K562 (cell line): ENCODE results near the gene POLR1B. TPM values are rescaled to one million over a fixed set of nuclear protein-coding genes. Genes with fewer than 3 reads are reported as not detected.

Source experiments
- ATAC-seq: fragments of 200-7000 bp; cut with Tn5 transposase; 3 replicates; pipeline ENCODE4 v1.9.1; 2020; ENCODE audit warnings: moderate library complexity
- BruUV-seq: library from RNA; stranded (reverse); fragments of 400-500 nt; replicated peaks from 2 replicates; lab custom pipeline; 2021; lab: Mats Ljungman, UMichigan
- CTCF ChIA-PET: fragments of 300-600 bp; formaldehyde crosslinking; extraction: SDS; loops from one replicate; lab custom pipeline; 2021; ENCODE audit warnings: low intra/inter-chr PET ratio; lab: Yijun Ruan, JAX
- POLR2A ChIA-PET: fragments of 300-600, 350-650 bp; sonication (Branson Sonifier 250); formaldehyde crosslinking; extraction: SDS; loops from one replicate; lab custom pipeline; 2021; ENCODE audit warnings: antibody characterized with exemption, inconsistent platforms; lab: Yijun Ruan, JAX
- DNase-seq, 4 experiments: peaks; one replicate each; pipeline versions ENCODE4 v3.0.0 to v3.0.0-alpha.2; 2011 to 2018; ENCODE audit warnings: low spot score in 3 of 4, mixed read lengths in 3 of 4; ENCODE audit errors: extremely low read depth in 1 of 4
- FAIRE-seq: peaks from 2 replicates; lab custom pipeline; 2011; peaks lifted over from hg19 to GRCh38; lab: Jason Lieb, UNC
- H2AFZ ChIP-seq: 2 replicates; pipeline ENCODE4 v1.6.0; 2011; ENCODE audit warnings: low read depth, low read length, control low read depth, inconsistent platforms
- H3K27ac ChIP-seq: fragments of 200-600 bp; 3 replicates; pipeline ENCODE4 v1.8.0; 2011; ENCODE audit warnings: low read depth, mild to moderate bottlenecking, control low read depth, inconsistent platforms, low read length, moderate library complexity, mixed read lengths; ENCODE audit errors: extremely low read depth
- H3K27me3 ChIP-seq, 2 experiments: fragments of 300-600 bp in 1 of 2; 2 replicates in 1 of 2; 3 replicates in 1 of 2; pipeline versions ENCODE4 v1.6.0 to v1.8.0; 2011; ENCODE audit warnings: inconsistent platforms in 2 of 2, low read length in 2 of 2, mild to moderate bottlenecking in 1 of 2, mixed read lengths in 1 of 2, moderate library complexity in 1 of 2; ENCODE audit not compliant: control insufficient read depth in 2 of 2, insufficient read depth in 2 of 2
- H3K36me3 ChIP-seq: fragments of 300-600 bp; 3 replicates; pipeline ENCODE4 v1.8.0; 2011; ENCODE audit warnings: mild to moderate bottlenecking, low read length, inconsistent platforms; ENCODE audit not compliant: control insufficient read depth, insufficient read depth
- H3K4me1 ChIP-seq, 2 experiments: fragments of 200-600 bp in 1 of 2; replicated peaks in 1 of 2; 2 replicates in 1 of 2; 3 replicates in 1 of 2; pipeline versions ENCODE4 v1.5.1 to v1.8.0; 2011; ENCODE audit warnings: inconsistent platforms in 2 of 2, low read length in 2 of 2, mild to moderate bottlenecking in 1 of 2, mixed read lengths in 1 of 2, moderate library complexity in 1 of 2; ENCODE audit not compliant: control insufficient read depth in 2 of 2, insufficient read depth in 2 of 2
- H3K4me2 ChIP-seq: 2 replicates; pipeline ENCODE4 v1.6.1; 2011; ENCODE audit warnings: low read length, control low read depth, inconsistent platforms, mixed read lengths; ENCODE audit not compliant: insufficient read depth
- H3K4me3 ChIP-seq: fragments of 200-600 bp; sonication (generic), shearing (Covaris generic); 2 replicates; pipeline ENCODE4 v1.5.1; 2016; ENCODE audit warnings: control low read depth, inconsistent platforms
- H3K79me2 ChIP-seq: fragments of 200-600 bp; 3 replicates; pipeline ENCODE4 v1.8.0; 2011; ENCODE audit warnings: low read length, inconsistent platforms; ENCODE audit not compliant: control insufficient read depth, insufficient read depth
- H3K9ac ChIP-seq, 2 experiments: 2 replicates each; pipeline versions ENCODE4 v1.6.0 to v1.6.1; 2011; ENCODE audit warnings: low read depth in 2 of 2, low read length in 2 of 2, control low read depth in 1 of 2, inconsistent platforms in 1 of 2, mild to moderate bottlenecking in 1 of 2, mixed read lengths in 1 of 2; ENCODE audit not compliant: insufficient read depth in 1 of 2
- H3K9me1 ChIP-seq: one replicate; pipeline ENCODE4 v1.6.0; 2011; ENCODE audit warnings: inconsistent platforms, mild to moderate bottlenecking, low read length, moderate library complexity; ENCODE audit not compliant: control insufficient read depth, insufficient read depth
- H3K9me3 ChIP-seq: replicated peaks from 2 replicates; pipeline ENCODE4 v1.5.1; 2011; ENCODE audit warnings: low read depth, low read length, inconsistent platforms; ENCODE audit not compliant: control insufficient read depth, insufficient read depth
- H4K20me1 ChIP-seq: replicated peaks from 2 replicates; pipeline ENCODE4 v1.6.1; 2011; ENCODE audit warnings: low read length, inconsistent platforms, mixed read lengths; ENCODE audit not compliant: control insufficient read depth, insufficient read depth
- CBX1 ChIP-seq: sonication (generic); IDR thresholded peaks from 2 replicates; pipeline ENCODE4 v1.6.1; 2016; ENCODE audit warnings: antibody characterized with exemption, low read depth, mild to moderate bottlenecking
- EP400 ChIP-seq: fragments of 450-650 bp; IDR thresholded peaks from 2 replicates; pipeline ENCODE4 v1.6.1; 2017; ENCODE audit warnings: antibody characterized with exemption, mild to moderate bottlenecking, moderate library complexity
- GATAD2B ChIP-seq: fragments of 450-650 bp; IDR thresholded peaks from 2 replicates; pipeline ENCODE4 v1.6.1; 2017; ENCODE audit warnings: mild to moderate bottlenecking, borderline replicate concordance
- ZFP36 ChIP-seq: fragments of 150-350 bp; IDR thresholded peaks from 2 replicates; pipeline ENCODE4 v1.6.1; 2018; ENCODE audit warnings: low read length, low read depth; ENCODE audit not compliant: partially characterized antibody
- WGBS: fragments of 100-300 bp; shearing (Covaris generic); methylation state at CpG from one replicate; pipeline ENCODE4 v1.1.6; 2016; ENCODE audit warnings: low coverage, mixed read lengths; ENCODE audit not compliant: insufficient coverage; ENCODE audit errors: missing lambda C conversion rate; 5-methylcytosine and 5-hydroxymethylcytosine counted together
- in situ Hi-C: fragments of 300-500 bp; cut with MboI; formaldehyde crosslinking; loops from 4 replicates; pipeline ENCODE4 v1.15.0; 2018; ENCODE audit warnings: inconsistent platforms, mixed read lengths
- intact Hi-C: fragments of 100-400 bp; cut with micrococcal nuclease; formaldehyde crosslinking; loops from 2 replicates; pipeline ENCODE4 v1.14.2; 2022
- polyA plus RNA-seq, 8 experiments: library from polyadenylated mRNA; depleted of rRNA in 4 of 8; stranded (reverse) in 5 of 8; unstranded in 3 of 8; fragments of >200 nt; fragmentation: Nextera tagmentation in 2 of 8; fragmentation: Illumina TruSeq in 1 of 8; extraction: Ambion mirVana in 2 of 8; extraction: Trizol in 1 of 8; gene quantifications; 2 replicates each; pipeline versions ENCODE4 v1.2.1 to v1.2.3, GENCODE V29; 2011 to 2014; ENCODE audit warnings: inconsistent platforms in 1 of 8, missing spikeins in 1 of 8
- total RNA-seq, 7 experiments: library from RNA; depleted of rRNA in 6 of 7; stranded (reverse); fragments of >200 nt in 6 of 7; fragmentation: Illumina TruSeq in 2 of 7; extraction: Trizol in 2 of 7; gene quantifications; 2 replicates each; pipeline versions ENCODE4 v1.2.1 to v1.2.3, GENCODE V29; 2011 to 2021; ENCODE audit warnings: low replicate concordance in 1 of 7
- TF ChIP-seq, protein P1 (sequence below): fragments of 250-450 bp; sonication (Bioruptor Pico); IDR thresholded peaks from 2 replicates; pipeline ENCODE4 v1.5.0; 2021
- TF ChIP-seq, protein P2 (sequence below): fragments of 450-650 bp; IDR thresholded peaks from 2 replicates; pipeline ENCODE4 v1.6.1; 2018; ENCODE audit not compliant: partially characterized antibody
- TF ChIP-seq, protein P3 (sequence below): fragments of 250-450 bp; sonication (Bioruptor Pico); IDR thresholded peaks from 2 replicates; pipeline ENCODE4 v1.4.0; 2020; ENCODE audit warnings: borderline replicate concordance

Gene POLR1B
- total and polyA plus RNA-seq, 9 of the 15 experiments (the other 6 are each of a cell fraction or from before 2014, with no cell fraction given), result 19.8 to 55.1 (median 40.2) TPM

DNA sequence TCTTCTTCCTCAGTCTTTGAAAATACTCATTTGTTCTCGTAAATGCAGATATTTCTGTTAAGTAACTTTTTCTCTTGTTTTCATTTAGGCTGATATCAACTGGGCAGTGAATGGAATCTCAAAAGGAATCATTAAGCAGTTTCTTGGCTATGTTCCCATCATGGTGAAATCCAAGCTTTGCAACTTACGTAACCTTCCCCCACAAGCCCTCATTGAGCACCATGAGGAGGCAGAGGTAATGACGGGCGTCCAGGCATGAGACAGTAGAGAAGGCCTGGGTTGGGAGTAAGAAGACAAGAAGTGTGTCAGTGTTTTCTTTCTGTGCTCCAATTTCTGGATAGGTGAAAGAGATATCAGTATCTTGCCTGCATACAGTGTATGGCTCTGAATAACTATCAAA, 5.1 kb downstream of the POLR1B start:
- CTCF ChIA-PET, result no interaction called here
- in situ Hi-C loops (no loop called here), intact Hi-C loops (no loop called here)
- no peaks in the 10 kb centered on the region for H3K9me3 ChIP-seq
- no peak for FAIRE-seq
- H3K27ac ChIP-seq, result no peak overlapping the region
- H3K79me2 ChIP-seq, result peaks cover 55% of the 10 kb centered on the region
- H3K9ac ChIP-seq, result no peak overlapping the region
- no peaks in the 10 kb centered on the region for H3K9me1 ChIP-seq
- POLR2A ChIA-PET, result no interaction called here
- 85% methylated on average over 4 of the region's 4 CpGs for WGBS
- peaks cover 5 to 9% of the 10 kb centered on the region in 2 experiments; a peak in 4 of 5 replicates for H3K4me1 ChIP-seq
- TF ChIP-seq, protein P1, sequence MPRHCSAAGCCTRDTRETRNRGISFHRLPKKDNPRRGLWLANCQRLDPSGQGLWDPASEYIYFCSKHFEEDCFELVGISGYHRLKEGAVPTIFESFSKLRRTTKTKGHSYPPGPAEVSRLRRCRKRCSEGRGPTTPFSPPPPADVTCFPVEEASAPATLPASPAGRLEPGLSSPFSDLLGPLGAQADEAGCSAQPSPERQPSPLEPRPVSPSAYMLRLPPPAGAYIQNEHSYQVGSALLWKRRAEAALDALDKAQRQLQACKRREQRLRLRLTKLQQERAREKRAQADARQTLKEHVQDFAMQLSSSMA (CRISPR knock-in tag), result no peak
- TF ChIP-seq EP400 (no peak), CBX1 (no peak), ZFP36 (no peak), GATAD2B (no peak)
- TF ChIP-seq, protein P2, sequence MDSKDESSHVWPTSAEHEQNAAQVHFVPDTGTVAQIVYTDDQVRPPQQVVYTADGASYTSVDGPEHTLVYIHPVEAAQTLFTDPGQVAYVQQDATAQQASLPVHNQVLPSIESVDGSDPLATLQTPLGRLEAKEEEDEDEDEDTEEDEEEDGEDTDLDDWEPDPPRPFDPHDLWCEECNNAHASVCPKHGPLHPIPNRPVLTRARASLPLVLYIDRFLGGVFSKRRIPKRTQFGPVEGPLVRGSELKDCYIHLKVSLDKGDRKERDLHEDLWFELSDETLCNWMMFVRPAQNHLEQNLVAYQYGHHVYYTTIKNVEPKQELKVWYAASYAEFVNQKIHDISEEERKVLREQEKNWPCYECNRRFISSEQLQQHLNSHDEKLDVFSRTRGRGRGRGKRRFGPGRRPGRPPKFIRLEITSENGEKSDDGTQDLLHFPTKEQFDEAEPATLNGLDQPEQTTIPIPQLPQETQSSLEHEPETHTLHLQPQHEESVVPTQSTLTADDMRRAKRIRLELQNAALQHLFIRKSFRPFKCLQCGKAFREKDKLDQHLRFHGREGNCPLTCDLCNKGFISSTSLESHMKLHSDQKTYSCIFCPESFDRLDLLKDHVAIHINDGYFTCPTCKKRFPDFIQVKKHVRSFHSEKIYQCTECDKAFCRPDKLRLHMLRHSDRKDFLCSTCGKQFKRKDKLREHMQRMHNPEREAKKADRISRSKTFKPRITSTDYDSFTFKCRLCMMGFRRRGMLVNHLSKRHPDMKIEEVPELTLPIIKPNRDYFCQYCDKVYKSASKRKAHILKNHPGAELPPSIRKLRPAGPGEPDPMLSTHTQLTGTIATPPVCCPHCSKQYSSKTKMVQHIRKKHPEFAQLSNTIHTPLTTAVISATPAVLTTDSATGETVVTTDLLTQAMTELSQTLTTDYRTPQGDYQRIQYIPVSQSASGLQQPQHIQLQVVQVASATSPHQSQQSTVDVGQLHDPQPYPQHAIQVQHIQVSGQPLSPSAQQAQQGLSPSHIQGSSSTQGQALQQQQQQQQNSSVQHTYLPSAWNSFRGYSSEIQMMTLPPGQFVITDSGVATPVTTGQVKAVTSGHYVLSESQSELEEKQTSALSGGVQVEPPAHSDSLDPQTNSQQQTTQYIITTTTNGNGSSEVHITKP, result no peak
- TF ChIP-seq, protein P3, sequence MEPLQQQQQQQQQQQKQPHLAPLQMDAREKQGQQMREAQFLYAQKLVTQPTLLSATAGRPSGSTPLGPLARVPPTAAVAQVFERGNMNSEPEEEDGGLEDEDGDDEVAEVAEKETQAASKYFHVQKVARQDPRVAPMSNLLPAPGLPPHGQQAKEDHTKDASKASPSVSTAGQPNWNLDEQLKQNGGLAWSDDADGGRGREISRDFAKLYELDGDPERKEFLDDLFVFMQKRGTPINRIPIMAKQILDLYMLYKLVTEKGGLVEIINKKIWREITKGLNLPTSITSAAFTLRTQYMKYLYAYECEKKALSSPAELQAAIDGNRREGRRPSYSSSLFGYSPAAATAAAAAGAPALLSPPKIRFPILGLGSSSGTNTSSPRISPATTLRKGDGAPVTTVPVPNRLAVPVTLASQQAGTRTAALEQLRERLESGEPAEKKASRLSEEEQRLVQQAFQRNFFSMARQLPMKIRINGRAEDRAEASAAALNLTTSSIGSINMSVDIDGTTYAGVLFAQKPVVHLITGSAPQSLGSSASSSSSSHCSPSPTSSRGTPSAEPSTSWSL (CRISPR knock-in tag), result no peak
- H4K20me1 ChIP-seq, result no peaks in the 10 kb centered on the region; the same call in 1 of the 2 replicates
- no peak for DNase-seq
- no peak for ATAC-seq
- no peaks in the 10 kb centered on the region for H3K27me3 ChIP-seq
- H2AFZ ChIP-seq, result no peak overlapping the region
- BruUV-seq, result no TSS peak
- H3K36me3 ChIP-seq, result peaks cover 75% of the 10 kb centered on the region
- no peak overlapping the region for H3K4me2 ChIP-seq
- no peak overlapping the region for H3K4me3 ChIP-seq
